Thymus (tissue), 11 donors: Measurements from ENCODE around the gene ELL2. TPM values are rescaled to one million over a fixed set of nuclear protein-coding genes. Genes with fewer than 3 reads are reported as not detected.

ENCODE experiments used
- DNase-seq, 9 donors: peaks; one replicate each; pipeline ENCODE4 v3.0.0-alpha.2; 2013; ENCODE audit warnings: low spot score in 9 of 9, low read depth in 6 of 9, missing footprints in 1 of 9
- H3K27ac ChIP-seq, 2 donors: one replicate each; pipeline ENCODE4 v1.5.1; 2013; ENCODE audit warnings: control low read depth in 1 of 2, low read depth in 1 of 2, low read length in 1 of 2, mild to moderate bottlenecking in 1 of 2, moderate library complexity in 1 of 2
- H3K27me3 ChIP-seq, 2 donors: one replicate each; pipeline ENCODE4 v1.5.1; 2013; ENCODE audit warnings: low read length in 1 of 2; ENCODE audit not compliant: control insufficient read depth in 2 of 2, insufficient read depth in 1 of 2
- H3K36me3 ChIP-seq, 2 donors: one replicate each; pipeline ENCODE4 v1.5.1; 2013; ENCODE audit warnings: low read length in 1 of 2, mild to moderate bottlenecking in 1 of 2, moderate library complexity in 1 of 2; ENCODE audit not compliant: control insufficient read depth in 2 of 2, insufficient read depth in 2 of 2
- H3K4me1 ChIP-seq, 2 donors: one replicate each; pipeline ENCODE4 v1.5.1; 2013; ENCODE audit warnings: low read length in 2 of 2; ENCODE audit not compliant: control insufficient read depth in 2 of 2, insufficient read depth in 2 of 2
- H3K4me3 ChIP-seq, 2 donors: one replicate each; pipeline ENCODE4 v1.5.1; 2013; ENCODE audit warnings: low read length in 2 of 2, control low read depth in 1 of 2, mild to moderate bottlenecking in 1 of 2
- H3K9me3 ChIP-seq, 2 donors: one replicate each; pipeline ENCODE4 v1.5.1; 2013; ENCODE audit warnings: low read length in 1 of 2, mild to moderate bottlenecking in 1 of 2; ENCODE audit not compliant: control insufficient read depth in 2 of 2, insufficient read depth in 1 of 2
- WGBS: extraction: QIAGEN DNeasy Blood & Tissue Kit; methylation state at CpG from one replicate; pipeline ENCODE4 v1.1.7; 2013; 5-methylcytosine and 5-hydroxymethylcytosine counted together
- polyA plus RNA-seq: library from polyadenylated mRNA; stranded (reverse); fragments of 200-250 nt; gene quantifications from one replicate; pipeline ENCODE4 v1.2.3, GENCODE V29; 2013
- total RNA-seq: library from RNA; stranded (reverse); fragments of 120-200 nt; gene quantifications from one replicate; pipeline ENCODE4 v1.2.4, GENCODE V29; 2013
- donor health status: healthy.

The ELL2 gene
- total and polyA plus RNA-seq, 2 donors: 9.3 to 22.5 TPM

DNA sequence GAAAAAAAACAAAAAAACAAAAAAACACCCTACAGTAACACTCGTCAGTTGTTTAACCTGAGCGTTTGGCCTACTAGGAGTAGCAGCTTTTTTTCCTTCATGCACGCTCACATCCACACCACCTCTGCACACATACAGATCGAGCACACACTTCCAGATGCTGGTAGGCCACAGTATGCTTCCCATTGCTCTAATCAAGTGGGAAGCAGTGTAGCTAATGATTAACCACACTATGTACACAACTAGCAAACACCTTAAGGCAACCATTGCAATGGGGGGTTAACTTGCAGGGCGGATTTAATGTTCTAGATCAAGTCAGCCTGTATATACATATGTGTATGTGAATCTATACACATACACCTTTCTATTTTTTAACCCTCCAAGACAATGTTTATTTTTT, 73.7 kb downstream of the ELL2 start:
- WGBS: 99% methylated on average over 5 of the region's 5 CpGs
- H3K36me3 ChIP-seq: peaks cover 0 to 10% of the 10 kb centered on the region in 2 donors
- no peaks in the 10 kb centered on the region for H3K27me3 ChIP-seq
- H3K4me3 ChIP-seq: no peak overlapping the region
- H3K27ac ChIP-seq: no peak overlapping the region
- DNase-seq: no peak
- H3K9me3 ChIP-seq: no peaks in the 10 kb centered on the region
- H3K4me1 ChIP-seq: no peaks in the 10 kb centered on the region

DNA sequence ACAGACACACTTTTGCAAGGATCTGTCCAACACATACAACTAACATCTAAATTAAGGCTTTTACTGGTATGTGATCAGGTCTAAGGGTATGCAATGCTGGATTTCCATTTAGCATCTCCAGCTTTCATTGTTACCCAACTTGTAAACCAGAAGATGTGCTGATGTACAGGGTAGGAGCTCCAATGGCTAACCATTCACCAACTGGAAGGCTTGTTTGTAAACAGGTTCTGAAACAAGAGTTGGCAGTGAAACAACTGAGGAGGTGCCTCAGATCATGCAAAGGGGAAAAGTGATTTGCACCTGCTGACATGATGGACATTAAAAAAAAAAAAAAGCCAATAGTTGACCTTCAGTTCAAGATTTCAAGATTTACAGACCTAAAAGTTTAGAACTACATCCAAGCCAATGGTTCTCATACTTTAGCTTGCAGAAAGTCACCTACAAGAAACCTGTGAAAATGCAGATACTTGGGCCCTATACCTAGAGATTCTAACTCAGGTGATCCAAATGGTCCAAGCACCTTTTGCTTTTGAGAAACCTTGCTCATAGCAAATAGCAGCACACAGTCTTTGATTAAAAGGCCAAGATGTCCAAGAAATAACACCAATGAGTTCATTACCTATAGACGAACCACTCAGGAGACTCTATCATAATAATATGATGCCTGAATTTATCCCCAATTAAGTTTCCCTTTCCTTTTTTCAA, 75.2 kb downstream of the ELL2 start:
- Histone ChIP-seq H3K27me3 (no peaks in the 10 kb centered on the region), H3K36me3 (peaks cover 0 to 10% of the 10 kb centered on the region in 2 donors), H3K27ac (no peak overlapping the region), H3K4me1 (no peaks in the 10 kb centered on the region), H3K9me3 (no peaks in the 10 kb centered on the region), H3K4me3 (no peak overlapping the region)
- WGBS: 97% methylated on average over 1 of the region's 1 CpG
- DNase-seq: no peak

DNA sequence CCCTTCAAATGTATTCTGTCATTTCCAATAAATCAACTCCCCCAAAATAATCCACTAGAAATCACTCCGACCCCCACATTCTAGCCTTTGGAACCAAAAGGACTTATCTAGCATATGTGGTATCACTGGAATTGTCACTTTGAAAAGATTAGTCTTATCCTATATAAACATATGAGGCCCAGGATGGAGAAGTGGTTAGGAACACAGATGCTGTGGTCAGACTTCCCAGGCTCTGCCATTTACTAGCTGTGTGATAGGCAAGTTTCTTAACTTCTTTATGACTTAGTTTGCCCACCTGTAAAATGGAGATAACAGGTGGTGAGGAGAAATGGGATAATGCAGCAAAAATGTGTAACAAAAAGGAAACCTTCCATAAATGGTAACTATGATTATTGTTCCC, 77.1 kb downstream of the ELL2 start:
- no peak overlapping the region for H3K4me3 ChIP-seq

DNA sequence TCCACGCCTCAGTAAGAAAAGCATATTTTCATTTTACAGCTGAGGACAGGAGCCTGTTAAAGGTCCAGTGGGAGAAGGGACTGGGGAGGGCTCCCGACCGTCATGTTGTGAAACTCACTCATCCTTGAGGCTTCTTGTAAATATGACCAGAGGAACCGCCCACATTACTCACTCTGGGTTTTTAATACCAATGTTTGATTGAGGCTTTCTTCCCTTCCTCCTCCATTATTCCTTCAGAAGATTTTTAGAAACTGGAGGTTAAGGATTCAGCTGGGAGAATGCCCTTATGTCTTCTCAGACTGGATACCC, 77.7 kb downstream of the ELL2 start:
- no peaks in the 10 kb centered on the region for H3K27me3 ChIP-seq
- 91% methylated on average over 4 of the region's 4 CpGs for WGBS
- DNase-seq: no peak
- no peaks in the 10 kb centered on the region for H3K4me1 ChIP-seq
- no peaks in the 10 kb centered on the region for H3K9me3 ChIP-seq
- H3K4me3 ChIP-seq: no peak overlapping the region
- no peak overlapping the region for H3K27ac ChIP-seq
- peaks cover 0 to 5% of the 10 kb centered on the region in 2 donors for H3K36me3 ChIP-seq

More for the DNA sequence above, 77.1 kb downstream of the ELL2 start:
- H3K36me3 ChIP-seq: peaks cover 0 to 5% of the 10 kb centered on the region in 2 donors
- no peak overlapping the region for H3K27ac ChIP-seq
- no peaks in the 10 kb centered on the region for H3K4me1 ChIP-seq
- H3K27me3 ChIP-seq: no peaks in the 10 kb centered on the region
- DNase-seq: no peak
- no peaks in the 10 kb centered on the region for H3K9me3 ChIP-seq
- WGBS: 42% methylated on average over 1 of the region's 1 CpG

DNA sequence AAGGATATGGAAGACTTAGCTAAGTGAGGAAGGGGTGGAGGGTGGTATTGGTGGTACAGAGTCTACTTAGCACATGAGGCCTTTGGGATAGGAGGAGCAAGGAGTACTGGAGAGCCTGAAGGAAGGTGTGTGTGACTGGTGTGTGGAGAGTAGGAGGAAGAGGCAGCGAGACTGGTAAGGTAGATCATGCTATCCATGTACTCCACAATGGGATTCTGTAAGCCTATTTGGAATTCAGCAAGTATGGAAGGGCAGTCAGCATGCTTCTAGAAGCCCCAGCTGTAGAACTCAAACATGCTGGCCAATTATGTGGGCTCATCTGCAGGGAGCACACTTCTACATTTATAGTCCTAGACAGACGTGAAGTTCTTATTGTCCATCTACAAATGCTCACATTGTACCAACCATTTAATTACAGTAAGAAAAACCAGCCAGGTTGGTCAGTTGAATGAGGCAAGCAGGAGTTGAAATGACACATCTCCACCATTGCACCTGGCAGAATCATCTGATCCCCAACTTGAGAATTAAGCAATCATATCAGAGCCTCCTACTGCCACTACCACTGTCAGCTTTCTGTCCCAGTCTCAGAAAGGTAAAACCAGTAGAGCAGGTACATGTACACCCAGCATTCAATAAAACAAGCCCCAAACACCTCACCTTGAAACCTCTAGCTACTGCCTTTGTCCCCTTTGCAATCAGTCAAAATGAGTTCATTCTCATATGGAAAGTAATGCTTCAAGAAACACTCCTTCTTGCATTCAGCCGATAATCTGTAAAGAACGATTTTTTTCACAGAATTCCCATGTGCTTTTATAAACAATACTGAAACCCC, 78.2 kb downstream of the ELL2 start:
- H3K4me1 ChIP-seq: no peaks in the 10 kb centered on the region
- WGBS: 90% methylated on average over 4 of the region's 4 CpGs
- H3K4me3 ChIP-seq: no peak overlapping the region
- DNase-seq: no peak
- peaks cover 0 to 5% of the 10 kb centered on the region in 2 donors for H3K36me3 ChIP-seq
- no peak overlapping the region for H3K27ac ChIP-seq
- no peaks in the 10 kb centered on the region for H3K9me3 ChIP-seq
- H3K27me3 ChIP-seq: no peaks in the 10 kb centered on the region

DNA sequence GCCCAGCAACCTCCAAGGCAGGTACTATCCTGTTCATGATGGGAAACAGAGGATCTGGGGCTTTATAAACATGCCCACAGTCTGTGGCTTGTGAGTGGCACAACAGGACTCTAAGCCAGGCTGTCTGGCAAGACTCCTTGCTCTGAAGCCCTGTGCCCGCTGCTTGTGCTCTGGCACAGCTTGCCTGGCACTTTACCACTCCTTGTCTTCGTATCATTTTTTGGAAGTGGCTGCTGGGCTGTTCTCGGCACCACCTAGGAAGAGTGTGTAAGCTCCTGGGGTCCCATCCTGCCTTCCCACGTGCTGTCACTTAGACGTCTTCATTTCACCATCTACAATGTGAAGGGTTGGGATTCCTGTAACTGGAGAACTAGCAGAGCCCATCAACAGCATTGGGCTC, 79.8 kb downstream of the ELL2 start:
- no peaks in the 10 kb centered on the region for H3K27me3 ChIP-seq
- H3K9me3 ChIP-seq: no peaks in the 10 kb centered on the region
- peaks cover 0 to 5% of the 10 kb centered on the region in 2 donors for H3K36me3 ChIP-seq
- H3K4me1 ChIP-seq: no peaks in the 10 kb centered on the region
- H3K27ac ChIP-seq: no peak overlapping the region
- WGBS: 93% methylated on average over 5 of the region's 5 CpGs
- H3K4me3 ChIP-seq: no peak overlapping the region
- DNase-seq: no peak

DNA sequence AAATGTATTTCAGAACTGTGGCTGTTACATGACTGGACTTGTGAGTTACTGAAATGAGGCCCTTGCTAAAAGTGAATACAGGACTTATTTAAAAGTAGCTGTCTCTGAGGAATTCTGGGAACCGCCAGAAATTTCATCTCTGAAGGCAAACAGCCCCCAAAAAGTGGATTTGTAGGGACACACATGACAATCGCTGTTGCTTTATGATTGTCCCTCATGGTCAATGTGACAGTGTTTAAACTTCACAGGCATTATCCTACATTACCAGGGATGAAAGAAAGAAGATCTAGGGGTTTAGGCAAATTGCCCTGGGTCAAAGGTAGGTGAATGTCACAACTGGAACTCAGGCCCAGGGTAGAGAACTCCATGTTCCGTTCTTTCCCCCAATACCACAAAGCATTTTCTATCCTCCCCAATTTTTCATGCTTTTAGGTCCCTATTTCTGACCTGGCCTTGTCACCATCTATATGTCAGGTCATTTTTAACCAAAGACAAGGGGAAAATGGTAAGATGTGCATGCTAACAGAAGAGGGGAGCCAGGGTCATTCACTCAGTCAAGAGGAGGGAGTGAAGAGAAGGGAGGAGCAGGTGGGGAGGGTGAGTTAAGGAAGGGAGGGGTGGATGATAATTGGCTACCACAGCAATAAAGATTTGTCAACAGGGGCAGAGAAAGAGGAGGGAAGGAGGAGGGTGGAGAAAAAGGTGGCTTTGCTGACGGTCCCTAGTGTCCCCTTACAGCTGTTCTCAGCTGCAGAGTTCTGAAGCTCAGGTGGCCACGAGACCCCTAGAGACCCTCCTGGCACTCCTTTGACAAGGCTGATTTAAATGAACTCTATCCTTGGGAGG, 81.3 kb downstream of the ELL2 start:
- no peak for DNase-seq
- no peaks in the 10 kb centered on the region for H3K27me3 ChIP-seq
- no peaks in the 10 kb centered on the region for H3K36me3 ChIP-seq
- WGBS: 91% methylated on average over 5 of the region's 5 CpGs
- no peaks in the 10 kb centered on the region for H3K4me1 ChIP-seq
- no peak overlapping the region for H3K27ac ChIP-seq
- no peak overlapping the region for H3K4me3 ChIP-seq
- H3K9me3 ChIP-seq: no peaks in the 10 kb centered on the region

DNA sequence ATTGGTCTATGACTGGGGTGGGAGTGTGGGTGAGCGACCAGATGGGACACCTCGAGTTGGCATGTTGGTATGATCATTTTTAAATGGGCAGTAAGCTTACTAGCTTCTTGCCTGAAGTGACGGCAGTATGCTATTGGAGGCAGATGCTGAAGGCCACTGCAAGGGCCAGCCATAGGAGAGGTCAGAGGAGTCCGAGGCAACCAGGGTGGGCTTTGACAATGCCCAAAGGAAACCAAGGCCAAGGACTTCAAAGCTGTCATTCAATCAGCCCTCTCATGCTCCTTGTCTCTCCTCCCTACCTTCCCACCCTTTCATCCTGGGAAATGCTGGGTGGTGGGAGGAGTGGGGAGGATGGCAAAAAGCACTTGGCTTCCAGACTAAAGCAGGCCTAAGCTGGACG, 82.0 kb downstream of the ELL2 start:
- WGBS: 96% methylated on average over 5 of the region's 5 CpGs
- Histone ChIP-seq H3K4me3 (no peak overlapping the region), H3K27ac (no peak overlapping the region), H3K4me1 (no peaks in the 10 kb centered on the region), H3K27me3 (no peaks in the 10 kb centered on the region), H3K9me3 (no peaks in the 10 kb centered on the region), H3K36me3 (no peaks in the 10 kb centered on the region)
- DNase-seq: no peak
